Nephron (organoid): ENCODE results near the gene SH3RF3.

ENCODE experiments used
- H3K27ac Mint-ChIP-seq, 3 experiments: 2 replicates each; pipeline ENCODE4 v1.8.0; 2020; ENCODE audit warnings: mixed read lengths in 3 of 3, mild to moderate bottlenecking in 2 of 3, moderate library complexity in 1 of 3
- H3K27me3 Mint-ChIP-seq: 2 replicates; pipeline ENCODE4 v1.8.0; 2021; ENCODE audit warnings: low read depth, mild to moderate bottlenecking, moderate library complexity, mixed read lengths
- H3K36me3 Mint-ChIP-seq: 2 replicates; pipeline ENCODE4 v1.8.0; 2020; ENCODE audit warnings: low read depth, mixed read lengths
- H3K4me1 Mint-ChIP-seq: 2 replicates; pipeline ENCODE4 v1.8.0; 2020; ENCODE audit warnings: mixed read lengths
- H3K4me3 Mint-ChIP-seq, 3 experiments: 2 replicates each; pipeline ENCODE4 v1.8.0; 2020; ENCODE audit warnings: mild to moderate bottlenecking in 3 of 3, mixed read lengths in 3 of 3, moderate library complexity in 2 of 3
- H3K9me3 Mint-ChIP-seq: 2 replicates; pipeline ENCODE4 v1.8.0; 2020; ENCODE audit warnings: mixed read lengths
- TF ChIP-seq, protein P1 (sequence below), 3 experiments: fragments of 200-600 bp; sonication (generic); IDR thresholded peaks; one replicate each; pipeline ENCODE4 v1.5.0; 2021; ENCODE audit warnings: antibody characterized with exemption in 3 of 3; ENCODE audit not compliant: unreplicated experiment in 3 of 3

The SH3RF3 gene

DNA sequence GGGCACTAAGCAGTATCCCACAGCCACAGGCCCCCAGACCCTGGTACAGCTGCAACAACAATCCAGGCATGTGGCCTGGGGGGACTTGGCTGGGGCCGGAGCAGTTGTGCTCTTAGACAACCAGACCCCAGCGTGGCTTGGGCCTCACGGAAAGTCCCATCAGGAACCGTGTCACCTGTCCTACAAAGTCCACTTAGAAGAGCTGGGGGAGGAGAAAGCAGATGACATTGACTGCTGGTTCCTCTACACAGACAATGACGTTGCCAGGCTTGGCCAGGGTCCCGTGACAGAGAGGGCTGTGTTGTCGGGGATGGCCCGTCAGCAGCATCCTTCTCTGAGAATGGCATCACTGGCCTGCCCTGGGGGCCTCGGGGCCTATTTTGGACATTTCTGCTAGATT lies 360.3 kb downstream of the SH3RF3 start:
- no peak overlapping the region for H3K4me3 Mint-ChIP-seq
- H3K27ac Mint-ChIP-seq: no peak overlapping the region
- H3K4me1 Mint-ChIP-seq: peaks cover 23% of the 10 kb centered on the region
- peaks cover 13% of the 10 kb centered on the region for H3K27me3 Mint-ChIP-seq
- H3K36me3 Mint-ChIP-seq: no peaks in the 10 kb centered on the region
- H3K9me3 Mint-ChIP-seq: no peaks in the 10 kb centered on the region
- TF ChIP-seq, protein P1, sequence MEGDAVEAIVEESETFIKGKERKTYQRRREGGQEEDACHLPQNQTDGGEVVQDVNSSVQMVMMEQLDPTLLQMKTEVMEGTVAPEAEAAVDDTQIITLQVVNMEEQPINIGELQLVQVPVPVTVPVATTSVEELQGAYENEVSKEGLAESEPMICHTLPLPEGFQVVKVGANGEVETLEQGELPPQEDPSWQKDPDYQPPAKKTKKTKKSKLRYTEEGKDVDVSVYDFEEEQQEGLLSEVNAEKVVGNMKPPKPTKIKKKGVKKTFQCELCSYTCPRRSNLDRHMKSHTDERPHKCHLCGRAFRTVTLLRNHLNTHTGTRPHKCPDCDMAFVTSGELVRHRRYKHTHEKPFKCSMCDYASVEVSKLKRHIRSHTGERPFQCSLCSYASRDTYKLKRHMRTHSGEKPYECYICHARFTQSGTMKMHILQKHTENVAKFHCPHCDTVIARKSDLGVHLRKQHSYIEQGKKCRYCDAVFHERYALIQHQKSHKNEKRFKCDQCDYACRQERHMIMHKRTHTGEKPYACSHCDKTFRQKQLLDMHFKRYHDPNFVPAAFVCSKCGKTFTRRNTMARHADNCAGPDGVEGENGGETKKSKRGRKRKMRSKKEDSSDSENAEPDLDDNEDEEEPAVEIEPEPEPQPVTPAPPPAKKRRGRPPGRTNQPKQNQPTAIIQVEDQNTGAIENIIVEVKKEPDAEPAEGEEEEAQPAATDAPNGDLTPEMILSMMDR (IDR thresholded peaks at IDR 0.05; ENCODE audit: unreplicated experiment in 3 of 3): no peak

DNA sequence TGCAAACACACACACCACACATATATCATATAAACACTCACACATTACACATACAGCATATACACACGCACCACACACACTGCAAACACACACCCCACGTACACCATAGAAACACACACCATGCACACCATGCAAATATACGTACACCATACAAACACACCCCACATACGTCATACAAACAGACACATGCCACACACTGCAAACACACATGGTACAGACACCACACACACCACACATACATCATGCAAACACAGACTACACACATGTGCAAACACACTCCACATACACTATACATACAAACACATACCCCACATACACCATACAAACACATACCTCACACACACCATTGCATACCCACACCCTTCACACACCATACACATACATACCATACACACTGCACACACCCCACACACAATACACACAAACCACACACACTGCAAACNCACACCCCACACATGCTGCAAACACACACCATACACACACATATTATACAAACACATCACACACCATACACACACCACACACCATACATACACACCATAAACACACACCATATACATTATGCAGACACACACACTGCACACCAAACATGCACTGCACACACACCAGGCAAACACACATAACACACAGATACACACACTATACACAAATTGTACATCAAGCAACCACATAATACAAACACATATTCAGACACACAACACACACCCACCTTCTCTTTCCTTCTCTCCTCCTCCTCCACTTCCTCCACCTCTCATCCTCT lies 364.4 kb downstream of the SH3RF3 start:
- Mint-ChIP-seq H3K36me3 (no peaks in the 10 kb centered on the region), H3K27ac (no peak overlapping the region), H3K9me3 (no peaks in the 10 kb centered on the region), H3K4me1 (peaks cover 17% of the 10 kb centered on the region), H3K4me3 (no peak overlapping the region), H3K27me3 (peaks cover 3% of the 10 kb centered on the region)
- TF ChIP-seq, protein P1 (IDR thresholded peaks at IDR 0.05; ENCODE audit: unreplicated experiment in 3 of 3): no peak

DNA sequence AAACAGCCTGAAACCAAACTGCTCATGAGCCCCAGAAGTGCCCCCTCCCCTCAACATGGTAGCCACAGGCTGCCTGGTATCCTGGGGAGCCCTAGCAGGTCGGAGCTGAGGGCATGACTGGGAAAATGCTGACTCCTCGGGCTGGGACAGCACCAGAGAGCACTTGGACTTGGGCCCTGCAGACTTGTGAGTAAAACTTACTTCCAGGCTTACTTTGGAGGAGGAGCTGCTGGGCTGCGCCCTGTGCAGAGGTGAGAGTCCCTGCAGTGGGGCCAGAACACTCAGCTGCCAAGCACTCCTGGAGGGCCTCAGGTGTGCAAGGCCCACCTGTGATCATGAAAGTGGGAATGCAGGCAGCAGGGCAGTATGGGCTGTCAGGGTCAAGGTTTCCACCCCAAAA lies 365.3 kb downstream of the SH3RF3 start:
- TF ChIP-seq, protein P1 (IDR thresholded peaks at IDR 0.05; ENCODE audit: unreplicated experiment in 3 of 3): no peak
- H3K9me3 Mint-ChIP-seq: no peaks in the 10 kb centered on the region
- no peaks in the 10 kb centered on the region for H3K27me3 Mint-ChIP-seq
- H3K4me3 Mint-ChIP-seq: no peak overlapping the region
- H3K4me1 Mint-ChIP-seq: peaks cover 23% of the 10 kb centered on the region
- no peaks in the 10 kb centered on the region for H3K36me3 Mint-ChIP-seq
- H3K27ac Mint-ChIP-seq: no peak overlapping the region

DNA sequence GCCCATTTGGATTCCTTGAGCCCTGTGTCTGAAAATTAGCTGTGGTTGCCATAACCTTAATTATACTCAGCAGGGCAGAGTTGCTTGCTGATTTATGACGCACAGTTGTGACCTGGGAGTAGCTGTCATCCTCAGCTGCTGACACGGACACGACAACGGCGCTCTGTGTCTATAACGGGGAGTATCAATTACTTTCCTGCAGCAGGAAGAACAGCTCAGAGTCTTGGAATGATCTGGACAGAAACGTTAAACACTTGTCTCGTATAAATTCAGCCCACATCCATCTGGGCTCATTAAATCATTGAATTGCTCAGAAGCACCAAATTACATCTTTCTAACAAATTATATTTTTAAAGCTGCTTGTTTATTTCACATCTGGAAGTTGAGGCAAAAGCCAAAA lies 368.5 kb downstream of the SH3RF3 start:
- H3K4me1 Mint-ChIP-seq: peaks cover 34% of the 10 kb centered on the region
- H3K27me3 Mint-ChIP-seq: no peaks in the 10 kb centered on the region
- H3K4me3 Mint-ChIP-seq: no peak overlapping the region
- TF ChIP-seq, protein P1 (IDR thresholded peaks at IDR 0.05; ENCODE audit: unreplicated experiment in 3 of 3): no peak
- peak overlapping the region; percentile 43 to 52 (median 51) for H3K27ac Mint-ChIP-seq
- H3K9me3 Mint-ChIP-seq: no peaks in the 10 kb centered on the region
- no peaks in the 10 kb centered on the region for H3K36me3 Mint-ChIP-seq

DNA sequence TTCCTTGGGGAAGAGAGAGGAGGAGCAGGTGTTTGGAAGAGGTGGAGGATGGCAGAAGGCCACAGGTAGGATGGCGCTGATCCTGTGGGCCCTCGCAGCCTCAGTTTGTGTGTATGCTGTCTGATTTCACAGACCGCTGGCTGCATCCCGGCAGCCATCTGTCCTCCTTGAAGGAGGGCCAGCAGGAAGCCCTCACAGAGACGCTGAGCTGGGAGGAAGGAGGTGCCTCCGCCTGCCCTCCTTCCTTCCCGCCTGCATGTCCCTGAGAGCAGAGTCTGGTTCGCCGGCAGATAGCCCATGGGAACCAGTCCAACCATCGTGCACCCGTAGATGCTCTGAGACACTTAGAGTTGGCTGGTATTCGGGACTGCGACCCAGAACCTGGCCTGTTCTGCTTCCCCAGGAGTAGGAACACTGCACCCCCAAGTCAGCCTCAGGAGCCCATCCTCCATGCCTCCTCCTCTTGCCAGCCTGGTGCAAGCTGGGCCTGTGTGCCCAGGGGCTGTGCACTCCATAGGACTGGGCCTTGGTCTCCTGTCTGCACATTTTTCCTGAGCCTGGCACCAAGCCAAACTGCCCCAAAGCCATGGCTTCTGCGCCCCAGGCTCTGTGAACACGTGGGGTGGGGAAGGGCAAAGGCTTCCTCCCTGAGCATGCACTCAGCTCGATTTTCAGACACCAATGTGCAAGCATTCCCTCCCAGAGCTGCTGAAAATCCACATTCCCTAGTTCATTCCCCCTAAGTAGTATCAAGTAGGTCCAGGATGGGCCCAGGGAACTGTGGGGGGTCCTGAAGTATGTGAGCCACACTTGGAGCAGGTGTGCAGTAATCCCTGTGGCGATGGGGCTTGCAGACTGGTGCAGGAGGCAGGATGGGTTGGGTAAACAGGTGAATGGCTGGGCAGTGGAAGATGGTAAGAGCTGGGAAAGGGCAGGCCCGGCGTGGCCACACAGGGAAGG lies 369.2 kb downstream of the SH3RF3 start:
- peaks cover 37% of the 10 kb centered on the region for H3K4me1 Mint-ChIP-seq
- no peaks in the 10 kb centered on the region for H3K36me3 Mint-ChIP-seq
- H3K27me3 Mint-ChIP-seq: no peaks in the 10 kb centered on the region
- no peak overlapping the region for H3K4me3 Mint-ChIP-seq
- no peaks in the 10 kb centered on the region for H3K9me3 Mint-ChIP-seq
- peak overlapping the region; percentile 51 to 62 (median 52) for H3K27ac Mint-ChIP-seq
- TF ChIP-seq, protein P1 (IDR thresholded peaks at IDR 0.05; ENCODE audit: unreplicated experiment in 3 of 3): no peak
